ENCODE data around the gene EPHA4.

The EPHA4 gene

DNA sequence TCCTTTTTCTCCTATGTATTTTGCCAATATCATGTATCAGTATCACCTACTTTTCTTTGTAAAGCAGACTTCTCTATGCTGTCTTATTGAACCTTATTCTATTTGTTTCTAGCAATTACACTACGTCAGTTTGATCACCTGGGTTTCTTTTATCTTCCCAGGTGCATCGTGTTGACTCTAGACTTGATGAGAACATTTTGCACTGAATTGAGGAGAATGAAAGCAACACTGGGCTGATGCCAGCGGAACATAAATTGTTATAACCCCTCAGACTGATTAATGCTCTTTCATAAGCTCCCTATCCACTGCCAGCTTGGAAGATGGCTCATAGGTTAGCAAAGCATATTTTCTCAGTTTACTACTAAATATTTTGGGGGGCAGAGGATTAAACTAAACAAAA, 140.6 kb downstream of the EPHA4 start:
- no peak for DNase-seq

DNA sequence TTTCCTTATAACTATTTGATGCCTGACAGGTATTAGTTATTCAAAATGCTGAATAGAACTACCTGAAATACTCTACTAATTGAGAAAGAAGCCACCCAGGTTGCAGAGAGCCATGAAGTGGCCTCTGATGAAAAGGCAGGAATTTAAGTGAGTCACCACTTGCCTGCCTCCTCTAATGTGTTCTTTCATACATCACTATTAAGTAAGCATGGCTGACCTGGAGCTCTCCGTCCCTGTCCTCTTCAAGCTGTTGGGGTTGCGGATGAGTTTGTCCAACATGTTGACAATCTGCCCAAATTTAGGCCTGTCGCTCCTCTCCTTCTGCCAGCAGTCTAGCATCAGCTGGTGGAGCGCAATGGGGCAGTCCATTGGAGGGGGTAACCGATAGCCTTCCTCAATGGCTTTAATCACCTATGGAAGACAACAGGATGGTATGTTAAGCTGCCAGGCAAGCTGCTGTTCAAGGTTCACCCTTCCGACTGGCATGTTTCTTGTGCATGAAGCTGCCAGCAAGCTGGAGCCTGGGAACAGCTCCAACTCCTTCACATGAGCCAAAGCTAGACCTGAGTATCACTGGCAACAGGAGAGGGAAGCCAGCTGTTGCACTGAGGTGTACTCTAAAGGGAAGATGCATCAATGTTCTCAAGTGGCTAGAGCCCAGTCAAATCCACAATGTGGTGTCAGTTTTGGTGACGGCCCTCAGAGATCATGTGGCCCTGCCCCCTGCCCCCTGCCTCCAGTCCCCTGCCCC, 142.2 kb downstream of the EPHA4 start:
- peak; percentile 42 for DNase-seq

DNA sequence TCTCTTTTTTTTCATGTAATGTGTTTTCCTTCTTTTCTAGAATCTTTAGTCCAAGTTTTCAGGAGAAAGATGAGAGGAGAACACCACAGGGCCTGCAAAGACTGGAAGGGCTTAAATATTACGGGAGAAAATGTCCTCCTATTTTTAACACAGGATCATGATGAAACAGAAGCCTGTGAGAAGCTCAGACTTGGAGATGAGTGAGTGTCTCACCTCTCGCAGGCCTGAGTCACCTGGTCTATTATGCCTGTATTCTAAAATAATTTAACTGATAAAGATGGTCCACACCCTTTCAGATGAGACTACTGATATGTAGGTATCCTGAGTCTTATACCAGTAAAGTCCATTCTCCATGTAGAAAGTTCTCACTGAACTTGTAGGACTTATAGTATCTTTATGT, 143.2 kb downstream of the EPHA4 start:
- no peak for DNase-seq

DNA sequence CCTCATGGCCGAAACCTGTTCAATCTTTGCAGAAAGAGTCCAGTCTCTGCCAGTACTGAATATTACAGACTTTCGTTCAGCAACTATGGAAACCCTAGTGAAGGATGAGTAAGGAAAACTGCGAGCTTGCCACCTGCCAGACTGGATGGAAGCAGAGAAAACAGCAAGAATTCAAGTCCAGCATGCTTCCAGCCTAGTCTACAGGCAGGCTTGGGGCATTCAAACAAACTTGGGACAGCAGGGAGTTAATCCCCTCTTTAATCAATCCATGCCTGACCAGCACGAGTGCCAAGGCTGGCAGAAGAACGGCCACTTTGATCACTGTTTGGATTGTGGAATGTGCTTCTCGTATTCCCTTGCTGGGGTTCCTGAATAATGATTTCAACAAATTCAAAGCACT, 145.2 kb downstream of the EPHA4 start:
- peak; percentile 24 for DNase-seq

DNA sequence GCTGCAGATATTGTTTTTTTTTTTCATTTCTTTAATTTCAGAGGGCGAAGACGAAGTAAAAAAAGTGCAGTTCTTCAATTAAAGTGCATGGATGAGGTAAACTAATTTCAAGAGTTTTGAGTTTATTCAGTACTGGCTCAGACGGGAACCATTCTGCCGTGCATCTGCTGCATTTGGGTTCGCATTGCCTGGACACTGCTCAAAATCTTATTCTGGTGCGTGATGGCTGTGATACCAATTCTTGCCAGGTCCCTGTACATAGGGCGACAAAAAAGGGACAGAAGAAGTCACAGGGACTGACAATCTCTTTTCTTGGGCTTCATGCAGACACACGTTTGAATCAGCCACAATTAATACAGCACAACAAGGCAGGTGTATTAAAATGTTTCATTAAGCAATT, 146.2 kb downstream of the EPHA4 start:
- no peak for DNase-seq

DNA sequence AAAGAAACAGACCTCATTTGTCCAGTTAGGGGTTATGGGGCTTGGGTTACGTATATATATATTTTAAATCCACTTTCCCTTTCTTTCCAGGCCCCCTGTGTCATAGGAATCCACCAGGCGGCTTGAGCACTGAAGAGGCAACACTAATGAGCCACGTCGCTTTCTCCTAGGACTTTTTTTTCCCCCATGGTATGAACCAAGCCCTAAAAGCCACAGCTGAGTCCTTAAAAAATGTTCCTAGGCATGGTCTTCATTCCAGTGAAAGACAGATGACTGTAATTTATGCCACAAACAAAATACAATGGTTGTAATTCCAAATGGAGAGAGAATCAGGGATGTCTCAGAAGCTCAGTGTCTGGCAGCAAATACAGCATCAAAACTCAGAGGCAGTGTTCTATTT, 146.8 kb downstream of the EPHA4 start:
- no peak for DNase-seq

DNA sequence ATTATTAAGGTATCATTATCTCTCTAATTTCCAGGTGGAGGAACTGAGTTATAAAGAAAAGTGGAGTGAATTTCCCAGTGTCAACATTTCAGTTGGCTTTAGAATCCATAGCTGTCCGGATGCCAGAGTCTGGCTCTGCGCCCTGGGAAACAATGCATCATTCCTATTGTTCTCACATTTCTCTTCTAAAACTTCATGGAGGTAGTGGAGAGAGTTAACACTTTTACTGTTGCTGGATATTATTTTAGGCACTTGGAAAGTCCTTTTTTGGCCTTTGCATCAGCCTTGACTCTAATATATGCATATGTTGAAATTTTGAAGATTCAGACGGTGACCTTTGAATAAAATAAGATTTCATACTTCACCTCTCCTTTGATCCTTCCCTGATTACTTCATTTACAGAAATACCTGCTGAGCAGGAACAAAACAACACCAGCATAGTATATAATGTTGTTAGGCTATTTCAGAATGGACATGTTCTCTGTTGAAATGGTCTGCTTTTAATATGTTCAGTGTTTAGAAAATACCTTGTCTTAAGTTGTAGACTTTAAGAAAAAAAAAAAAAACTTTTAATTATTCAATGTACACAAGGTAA, 148.8 kb downstream of the EPHA4 start:
- DNase-seq: no peak

DNA sequence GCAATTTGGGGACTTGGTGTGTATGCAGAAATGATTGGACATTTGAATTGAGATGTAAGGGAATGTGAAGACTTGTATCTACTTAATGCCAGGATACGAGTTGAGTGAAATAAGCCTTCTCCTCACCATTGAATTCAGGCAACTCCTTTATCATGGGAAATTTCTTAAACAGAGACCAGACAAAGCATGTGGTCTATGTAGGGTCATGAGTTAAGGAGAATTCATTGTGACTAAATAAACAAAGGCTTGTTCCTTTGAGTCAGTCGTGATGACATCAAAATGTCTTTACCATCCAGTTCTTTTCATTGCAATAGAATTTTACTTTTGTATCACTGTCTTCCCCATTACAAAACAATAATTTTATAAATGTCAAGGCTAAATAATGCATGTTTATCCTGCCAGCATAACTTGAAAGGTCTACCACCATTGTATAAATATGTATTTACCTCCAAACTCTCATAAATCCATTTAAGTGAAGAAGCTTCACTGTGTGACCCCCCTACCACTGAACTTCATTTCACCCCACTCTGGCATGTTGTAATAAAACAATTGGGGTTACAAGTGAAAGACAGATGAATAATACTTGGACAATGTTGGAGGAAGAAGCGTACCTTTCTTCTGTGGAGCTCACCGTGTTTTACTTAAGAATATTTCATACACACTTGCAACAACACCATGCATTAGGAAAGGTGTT, 149.4 kb downstream of the EPHA4 start:
- no peak for DNase-seq

DNA sequence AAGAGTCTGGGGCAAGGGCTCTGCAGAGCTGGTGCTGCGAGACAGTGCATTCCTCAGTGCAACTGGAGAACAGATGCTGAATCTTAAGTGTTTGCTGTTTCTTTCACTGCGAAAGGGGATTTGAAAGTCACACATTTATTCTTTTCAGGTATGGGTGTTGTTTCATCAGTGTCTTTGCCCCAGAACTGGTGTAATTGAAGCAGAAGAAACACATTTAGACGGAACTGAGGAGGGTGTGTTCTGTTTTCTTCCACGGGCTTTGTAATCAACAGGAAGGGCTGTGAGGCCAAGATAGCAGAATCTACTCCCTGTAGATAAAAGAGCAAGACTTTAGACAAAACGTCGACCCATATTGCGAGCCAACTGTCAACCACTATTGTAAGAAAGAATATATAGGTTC, 151.9 kb downstream of the EPHA4 start:
- DNase-seq: no peak

DNA sequence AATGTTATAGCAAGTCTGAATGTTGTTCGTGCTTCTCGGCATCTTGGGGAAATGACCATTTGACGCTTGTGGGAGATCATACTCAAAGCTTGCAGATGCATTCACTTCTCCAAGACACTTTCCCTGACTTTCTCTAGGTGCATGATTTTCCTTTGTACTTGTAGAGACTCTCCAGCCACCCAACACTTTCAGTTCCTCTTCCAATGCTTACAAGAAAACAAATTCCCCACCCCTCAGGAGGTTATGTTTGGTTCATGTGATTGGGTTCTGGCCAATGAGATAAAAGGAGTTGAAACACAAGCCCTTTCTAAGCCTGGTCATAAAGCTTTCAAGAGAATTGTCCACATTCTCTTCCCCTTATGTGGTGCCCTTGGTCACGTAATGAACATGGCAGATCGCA, 156.3 kb downstream of the EPHA4 start:
- no peak for DNase-seq

DNA sequence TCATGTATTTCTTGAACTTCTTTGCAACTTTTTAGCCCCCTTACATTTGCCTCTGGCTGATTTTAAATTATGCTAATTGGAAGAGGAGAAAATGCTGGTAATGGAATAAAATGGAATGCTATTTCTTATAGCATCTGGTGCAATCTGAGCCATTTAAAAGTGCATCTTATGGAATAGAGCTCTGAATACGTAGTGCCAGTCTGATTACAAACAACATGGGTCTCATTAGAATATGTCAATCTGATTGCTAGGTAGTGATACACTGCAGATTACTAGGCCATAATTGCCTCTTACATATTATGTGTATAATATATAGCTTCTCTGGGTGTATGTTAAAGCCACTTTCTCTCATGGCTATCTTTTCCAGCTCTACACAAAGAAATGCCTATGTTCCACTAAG, 159.1 kb downstream of the EPHA4 start:
- no peak for DNase-seq

DNA sequence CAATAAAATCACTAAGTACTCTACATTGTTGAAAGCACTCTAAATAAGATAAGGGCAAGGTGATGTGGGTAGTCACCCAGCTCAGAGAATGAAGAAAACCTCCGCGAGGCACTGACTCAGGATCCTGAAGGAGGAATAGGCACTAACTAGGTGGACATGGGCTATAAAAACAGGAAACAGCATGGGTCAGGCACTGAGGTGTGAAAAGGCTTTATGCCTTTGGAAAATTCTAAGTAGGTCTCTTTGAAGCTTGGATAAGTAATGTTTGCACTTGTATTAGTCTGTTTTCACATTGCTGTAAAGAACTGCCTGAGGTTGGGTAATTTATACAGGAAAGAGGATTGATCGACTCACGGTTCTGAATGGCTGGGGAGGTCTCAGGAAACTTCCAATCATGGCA, 161.6 kb downstream of the EPHA4 start:
- DNase-seq: no peak

DNA sequence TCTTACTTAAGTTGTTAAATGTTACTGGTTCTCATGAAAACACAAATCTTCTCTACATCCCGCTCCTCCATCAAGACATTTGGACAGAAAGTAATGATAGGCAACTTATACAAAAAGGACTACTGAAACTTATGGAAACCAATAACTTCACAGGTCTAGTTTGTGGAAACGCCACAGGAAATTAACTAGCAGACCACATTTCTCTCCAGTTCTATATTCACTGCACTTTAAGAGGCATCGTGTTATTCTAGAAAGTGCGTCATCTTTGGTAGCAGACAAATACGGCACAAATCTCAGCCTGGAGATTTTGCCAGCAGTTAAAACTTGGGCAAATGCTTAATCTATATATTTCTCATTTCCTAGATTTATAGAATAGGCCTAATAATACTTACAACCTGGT, 164.3 kb downstream of the EPHA4 start:
- DNase-seq: no peak

DNA sequence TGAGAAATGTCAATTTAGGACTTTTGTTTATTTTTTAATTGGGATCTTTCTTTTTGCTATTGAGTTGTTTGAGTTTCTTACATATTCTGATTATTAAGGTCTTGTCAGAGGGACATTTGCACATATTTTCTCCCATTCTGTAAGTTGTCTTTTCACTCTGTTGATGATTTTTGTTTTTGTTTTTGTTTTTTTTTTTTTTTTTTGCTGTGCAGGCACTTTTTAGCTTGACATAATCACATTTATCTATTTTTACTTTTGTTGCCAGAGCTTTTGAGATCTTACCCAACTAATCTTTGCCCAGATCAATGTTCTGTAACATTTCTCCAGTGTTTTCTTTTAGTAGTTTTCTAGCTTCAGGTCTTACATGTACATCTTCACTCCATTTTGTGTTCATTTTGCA, 166.6 kb downstream of the EPHA4 start:
- no peak for DNase-seq

DNA sequence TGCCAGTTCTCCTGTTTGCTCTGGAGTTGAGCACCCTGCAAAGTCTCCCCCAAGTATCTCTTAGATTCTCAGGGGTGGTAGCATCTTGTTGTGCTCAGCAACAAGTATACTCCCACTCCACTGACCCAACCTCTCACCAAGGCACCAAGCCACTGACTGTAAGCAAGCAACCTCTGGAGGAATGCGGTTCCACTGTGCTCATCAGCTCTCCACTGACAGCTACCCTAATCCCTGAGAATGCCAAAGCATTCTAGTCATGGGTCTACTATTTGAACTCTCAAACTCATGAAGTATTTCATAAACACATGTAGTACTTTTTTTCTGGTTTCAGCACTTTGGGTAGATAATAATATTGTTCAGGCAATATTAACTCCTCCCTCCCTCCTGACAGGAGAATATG, 170.0 kb downstream of the EPHA4 start:
- DNase-seq: no peak

DNA sequence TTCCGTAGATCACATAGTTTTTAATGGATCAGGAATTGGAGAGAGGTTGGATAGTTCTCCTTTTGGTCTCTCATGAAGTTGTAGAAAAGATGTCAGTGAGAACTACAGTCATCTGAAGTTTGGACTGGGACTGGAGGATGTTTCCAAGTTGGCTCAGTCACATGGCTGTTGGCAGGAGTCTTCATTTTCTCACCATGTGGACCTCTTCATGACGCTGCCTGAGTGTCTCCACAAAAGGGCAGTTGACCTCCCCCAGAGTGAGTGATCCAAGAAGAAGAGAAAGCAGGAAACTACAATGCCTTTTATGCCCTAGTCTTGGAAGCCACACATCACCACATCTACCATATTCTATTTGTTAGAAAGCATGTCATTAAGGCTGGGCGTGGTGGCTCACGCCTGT, 171.7 kb downstream of the EPHA4 start:
- DNase-seq: no peak

DNA sequence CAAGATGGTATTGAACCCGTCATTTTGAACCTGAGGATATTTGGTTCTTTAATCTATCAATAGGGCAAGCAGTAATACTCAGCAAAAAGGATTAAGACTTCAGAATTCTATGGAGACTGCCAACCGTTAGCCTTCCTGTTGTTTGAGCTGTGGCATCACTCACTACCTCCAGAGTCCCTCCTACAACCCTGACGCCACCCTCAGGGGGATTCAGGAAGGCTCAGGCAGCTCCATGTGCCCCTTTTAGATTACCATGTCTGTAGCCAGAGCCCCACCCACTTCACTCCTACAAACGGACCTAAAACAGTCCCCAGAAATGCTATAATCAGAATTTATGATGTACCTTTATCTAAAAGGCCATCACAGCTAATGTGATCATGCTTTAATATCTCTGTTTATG, 172.9 kb downstream of the EPHA4 start:
- no peak for DNase-seq

DNA sequence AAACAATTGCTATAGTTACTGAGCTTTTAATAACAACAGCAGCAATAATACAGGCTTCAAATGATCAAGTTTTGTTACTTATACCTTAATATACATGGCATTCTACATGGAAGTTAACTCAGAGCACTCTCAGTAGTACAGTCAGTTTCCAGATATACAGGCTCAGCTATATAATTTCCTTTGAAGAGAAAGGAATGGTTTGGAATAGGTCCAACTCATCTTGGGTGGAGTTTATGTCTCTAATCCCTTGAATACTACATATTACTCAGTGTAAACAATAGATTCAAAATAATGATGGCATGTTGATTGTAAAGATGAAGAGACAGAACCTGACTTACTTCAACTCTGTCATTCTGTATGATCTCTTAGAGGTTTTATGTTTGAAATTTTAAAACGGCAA, 174.9 kb downstream of the EPHA4 start:
- DNase-seq: no peak

DNA sequence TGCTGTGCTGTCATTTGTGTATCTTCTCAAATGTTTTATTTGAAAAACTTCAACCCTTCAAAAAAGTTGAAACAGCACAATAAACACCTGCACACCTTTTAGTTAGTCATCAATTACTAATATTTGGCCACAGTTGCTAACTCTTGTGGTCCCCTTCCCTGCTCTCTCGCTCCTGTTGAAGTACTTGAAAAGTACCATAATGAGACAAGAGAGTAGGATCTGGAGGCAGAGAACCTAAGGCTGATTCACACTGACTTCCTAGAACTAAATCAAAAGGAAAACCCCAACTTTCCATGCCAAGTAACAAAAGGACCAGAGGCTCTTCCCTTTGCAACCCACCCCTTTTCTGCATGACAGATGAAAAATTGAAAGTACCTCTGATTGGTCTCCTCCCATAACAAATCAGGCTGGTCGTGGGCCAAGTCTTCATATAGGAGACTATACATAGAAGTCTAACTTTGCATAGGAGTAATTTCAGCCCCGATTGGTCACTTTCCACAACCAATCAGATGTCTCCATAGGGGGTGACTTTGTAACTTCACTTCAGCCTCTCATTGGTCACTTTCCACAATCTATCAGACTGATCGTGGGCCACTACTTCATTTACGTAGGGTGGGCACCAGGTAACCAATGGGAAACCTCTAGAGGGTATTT, 179.7 kb downstream of the EPHA4 start:
- no peak for DNase-seq

DNA sequence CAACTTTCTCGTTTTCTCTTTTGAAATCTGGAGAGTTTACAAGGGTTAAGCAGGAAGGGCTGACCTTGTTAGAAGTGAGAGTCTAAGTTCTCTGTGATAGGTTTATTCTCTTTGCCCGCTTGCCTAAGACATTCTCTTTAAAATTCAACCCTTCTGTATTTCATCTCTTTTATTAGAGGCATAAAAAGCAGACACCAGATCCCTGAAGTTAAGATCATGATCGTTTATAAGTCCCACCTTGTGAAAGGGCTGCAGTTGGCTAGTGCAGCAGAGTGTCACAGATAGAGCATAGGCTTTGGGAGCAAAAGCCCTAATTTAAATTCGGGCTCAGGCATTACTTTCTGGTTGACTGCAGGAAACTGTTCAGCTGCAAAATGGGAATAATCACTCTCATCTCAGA, 181.2 kb downstream of the EPHA4 start:
- no peak for DNase-seq

DNA sequence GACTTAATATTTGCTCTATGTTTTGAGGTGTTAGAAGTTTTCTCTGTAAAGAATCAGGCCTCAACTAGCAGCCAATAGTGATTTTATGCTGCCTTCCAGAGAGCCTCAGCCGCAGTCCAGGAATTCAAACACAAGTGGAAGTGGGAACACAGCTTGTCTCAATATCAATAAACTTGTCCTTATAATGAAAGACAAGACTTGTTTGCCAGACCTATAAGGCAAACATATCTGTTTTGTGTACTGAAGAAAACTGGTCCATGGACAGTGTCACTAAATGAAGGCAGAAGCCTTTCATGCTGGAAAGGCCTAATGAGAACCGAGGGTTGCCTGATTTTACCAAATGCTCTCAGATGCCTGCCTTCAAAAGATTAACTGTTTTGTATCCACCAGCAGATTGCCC, 182.2 kb downstream of the EPHA4 start:
- DNase-seq: no peak

DNA sequence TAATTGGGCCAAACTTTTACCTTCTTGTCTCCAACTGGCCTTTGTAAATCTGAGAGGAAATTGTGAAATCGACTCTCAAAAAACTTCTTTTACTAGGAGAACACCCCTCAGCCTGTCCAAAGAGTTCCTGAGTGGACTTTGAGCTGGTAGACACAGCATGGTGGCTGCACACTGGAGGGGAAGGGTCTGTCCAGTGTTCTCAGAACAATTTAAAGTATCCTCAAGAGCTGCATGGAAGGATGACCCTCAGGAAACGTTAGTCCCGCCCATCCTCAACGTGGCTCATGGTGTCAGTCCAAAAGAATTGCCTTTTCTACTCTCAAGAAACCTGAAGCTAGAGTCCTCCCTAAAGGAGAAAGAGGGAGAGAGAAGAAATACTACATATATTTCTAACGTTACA, 182.7 kb downstream of the EPHA4 start:
- DNase-seq: no peak

DNA sequence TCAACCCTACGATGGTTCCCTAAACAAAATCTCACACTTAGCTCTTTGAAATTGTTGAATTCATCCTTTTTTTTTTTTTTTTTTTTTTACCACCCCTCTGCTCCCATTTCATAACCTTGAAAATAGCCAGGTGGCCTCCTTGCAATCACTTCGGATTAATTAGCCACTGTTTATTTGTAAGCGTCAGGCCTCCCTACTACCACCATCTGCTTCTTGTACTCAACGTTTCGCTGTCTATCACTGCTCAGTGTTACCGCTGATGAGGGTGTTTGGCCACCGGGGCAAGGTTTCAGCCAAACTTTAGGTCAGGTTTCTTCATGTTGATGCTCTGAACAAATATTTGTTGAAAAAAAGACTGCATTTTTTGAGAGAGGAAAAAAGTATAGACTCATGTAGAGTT, 183.2 kb downstream of the EPHA4 start:
- DNase-seq: no peak

DNA sequence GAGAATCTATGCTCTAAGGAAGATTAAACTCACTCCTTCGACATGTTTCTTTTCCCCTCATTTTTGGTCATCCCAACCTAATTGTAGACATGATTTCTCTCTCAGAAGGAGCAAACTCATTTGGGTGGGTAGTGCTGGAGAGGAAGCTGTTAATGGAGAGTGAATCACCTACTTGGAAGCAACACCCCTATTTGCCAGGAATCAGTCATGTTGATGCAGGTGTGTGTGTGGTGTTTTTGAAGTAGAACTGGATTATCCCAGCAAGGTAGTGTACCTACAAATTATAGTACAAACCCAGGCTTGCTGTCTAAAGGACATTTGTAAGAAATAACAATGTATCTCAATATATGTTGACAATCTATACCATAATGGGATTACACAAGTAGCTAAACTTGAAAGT, 186.4 kb downstream of the EPHA4 start:
- no peak for DNase-seq

Measured in eye (tissue), 1 donor.